Esophagus (tissue), 2 donors: Measurements from ENCODE around the gene GREB1. TPM values are rescaled to one million over a fixed set of nuclear protein-coding genes. Genes with fewer than 3 reads are reported as not detected.

Experiments
- H3K27ac ChIP-seq, 2 donors: one replicate each; pipeline ENCODE4 v1.5.1; 2013; ENCODE audit warnings: low read depth in 2 of 2, mild to moderate bottlenecking in 2 of 2, inconsistent platforms in 1 of 2, low read length in 1 of 2, moderate library complexity in 1 of 2
- H3K27me3 ChIP-seq, 2 donors: one replicate each; pipeline ENCODE4 v1.6.1; 2013; ENCODE audit warnings: low read length in 2 of 2, control low read depth in 1 of 2, mild to moderate bottlenecking in 1 of 2; ENCODE audit not compliant: insufficient read depth in 2 of 2, control insufficient read depth in 1 of 2
- H3K36me3 ChIP-seq, 2 donors: one replicate each; pipeline ENCODE4 v1.6.1; 2013; ENCODE audit warnings: low read length in 1 of 2; ENCODE audit not compliant: control insufficient read depth in 2 of 2, insufficient read depth in 2 of 2
- H3K4me1 ChIP-seq, 2 donors: one replicate each; pipeline ENCODE4 v1.6.1; 2013; ENCODE audit warnings: low read length in 1 of 2; ENCODE audit not compliant: control insufficient read depth in 2 of 2, insufficient read depth in 2 of 2
- H3K4me3 ChIP-seq, 2 donors: one replicate each; pipeline ENCODE4 v1.5.1; 2013; ENCODE audit warnings: low read length in 2 of 2, mild to moderate bottlenecking in 2 of 2, low read depth in 1 of 2, moderate library complexity in 1 of 2
- H3K9me3 ChIP-seq, 2 donors: one replicate each; pipeline ENCODE4 v1.6.1; 2013; ENCODE audit warnings: mild to moderate bottlenecking in 2 of 2, low read depth in 1 of 2, low read length in 1 of 2, moderate library complexity in 1 of 2; ENCODE audit not compliant: control insufficient read depth in 2 of 2, insufficient read depth in 1 of 2
- WGBS, 2 donors: extraction: QIAGEN DNeasy Blood & Tissue Kit; methylation state at CpG; one replicate each; pipeline ENCODE4 v1.1.7; 2013; 5-methylcytosine and 5-hydroxymethylcytosine counted together
- polyA plus RNA-seq, 2 donors: library from polyadenylated mRNA; stranded (reverse); fragments of 200-250 nt; gene quantifications; one replicate each; pipeline ENCODE4 v1.2.3, GENCODE V29; 2013
- donor health status: healthy with polysubstance abuse.
- donor health status: Bipolar disorder and iron deficiency.

GREB1 gene
- polyA plus RNA-seq, 2 donors: 0.15 to 0.16 TPM

DNA sequence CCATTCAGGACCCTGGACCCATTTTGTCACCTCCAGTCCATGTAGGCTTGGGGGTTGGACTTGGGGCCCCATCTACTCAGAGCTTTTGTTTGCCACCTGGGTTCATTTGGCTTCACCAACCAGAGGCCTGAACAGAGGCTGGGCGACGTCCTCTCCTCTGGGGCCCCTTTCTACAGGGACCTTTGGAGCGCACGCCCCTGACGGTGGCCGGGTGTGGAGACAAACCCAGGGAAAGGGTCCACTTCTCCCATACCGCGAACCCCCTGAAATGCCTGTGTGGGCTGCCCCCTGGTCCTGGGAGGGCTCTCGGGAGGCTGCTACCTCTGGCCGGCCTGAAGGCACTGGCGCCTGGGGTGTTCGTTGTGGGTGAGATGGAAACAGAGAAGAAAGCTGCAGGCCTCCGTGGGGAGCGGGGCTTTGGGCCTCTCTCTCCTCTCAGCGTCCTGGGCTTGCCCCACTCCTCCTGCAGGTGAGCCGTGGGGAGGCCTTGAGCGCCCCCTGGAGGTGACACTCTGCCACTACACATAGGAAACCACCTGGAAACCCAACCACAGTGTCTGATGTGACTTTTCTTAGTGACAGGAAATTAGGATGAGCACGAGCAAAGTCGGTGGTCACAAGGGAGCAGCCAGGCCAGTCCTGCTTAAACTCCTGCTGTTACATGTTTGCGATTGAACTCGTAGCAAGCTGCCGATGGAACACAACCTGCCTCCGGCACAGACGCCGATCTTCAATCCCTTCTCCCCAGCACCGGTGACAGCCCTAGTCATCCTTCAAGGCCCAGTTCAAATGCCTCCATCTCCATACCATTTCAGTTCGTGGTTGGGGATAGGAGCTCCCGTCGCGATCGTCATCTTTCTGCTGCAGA lies 148.1 kb downstream of the GREB1 start:
- Histone ChIP-seq H3K36me3 (no peaks in the 10 kb centered on the region), H3K4me1 (no peaks in the 10 kb centered on the region), H3K27me3 (no peaks in the 10 kb centered on the region), H3K4me3 (no peak overlapping the region), H3K9me3 (no peaks in the 10 kb centered on the region), H3K27ac (no peak overlapping the region)
- WGBS, 2 donors: 65 to 67% methylated on average over 31 of the region's 31 CpGs

DNA sequence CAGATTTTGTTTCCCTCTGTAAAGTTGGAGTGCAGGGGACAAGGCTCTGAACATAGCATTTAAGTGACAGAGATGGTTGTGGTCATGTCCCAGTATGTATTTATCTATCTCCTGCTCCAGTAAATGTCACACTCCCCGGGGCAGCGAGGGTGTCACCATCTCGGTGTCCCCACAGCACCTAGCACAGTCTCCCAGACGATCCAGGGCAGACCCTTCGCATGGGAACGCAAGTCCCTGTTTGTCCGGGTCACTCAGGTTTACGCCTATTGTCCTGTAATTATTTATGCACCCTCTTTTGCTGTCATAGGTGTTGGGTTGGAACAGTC lies 148.7 kb downstream of the GREB1 start:
- Histone ChIP-seq H3K27ac (no peak overlapping the region), H3K4me3 (no peak overlapping the region), H3K36me3 (no peaks in the 10 kb centered on the region), H3K9me3 (no peaks in the 10 kb centered on the region), H3K27me3 (no peaks in the 10 kb centered on the region), H3K4me1 (no peaks in the 10 kb centered on the region)
- 89 to 93% methylated on average over 8 of the region's 8 CpGs for WGBS, 2 donors

DNA sequence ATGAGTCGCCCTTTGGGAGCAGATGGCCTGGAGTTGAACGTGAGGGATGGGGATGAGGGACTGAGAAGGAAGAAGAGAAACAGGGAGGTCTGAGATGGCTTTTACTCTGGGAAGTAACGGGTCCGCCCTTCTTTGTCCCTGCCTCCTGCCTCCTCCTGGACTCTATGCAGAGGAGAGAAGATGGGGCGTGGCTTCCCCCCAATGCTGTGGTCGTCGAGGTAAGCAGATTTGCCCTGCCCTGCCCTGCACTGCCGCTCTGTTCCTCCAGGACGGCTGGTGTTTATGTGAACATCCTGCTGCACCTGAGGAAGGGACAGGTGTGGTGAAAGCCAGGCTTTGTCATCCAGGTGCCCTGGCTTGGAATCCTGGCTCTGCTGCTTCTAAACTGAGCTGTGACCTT lies 149.6 kb downstream of the GREB1 start:
- WGBS, 2 donors: 41 to 42% methylated on average over 9 of the region's 9 CpGs
- Histone ChIP-seq H3K4me3 (no peak overlapping the region), H3K4me1 (no peaks in the 10 kb centered on the region), H3K36me3 (no peaks in the 10 kb centered on the region), H3K9me3 (no peaks in the 10 kb centered on the region), H3K27me3 (no peaks in the 10 kb centered on the region), H3K27ac (no peak overlapping the region)

DNA sequence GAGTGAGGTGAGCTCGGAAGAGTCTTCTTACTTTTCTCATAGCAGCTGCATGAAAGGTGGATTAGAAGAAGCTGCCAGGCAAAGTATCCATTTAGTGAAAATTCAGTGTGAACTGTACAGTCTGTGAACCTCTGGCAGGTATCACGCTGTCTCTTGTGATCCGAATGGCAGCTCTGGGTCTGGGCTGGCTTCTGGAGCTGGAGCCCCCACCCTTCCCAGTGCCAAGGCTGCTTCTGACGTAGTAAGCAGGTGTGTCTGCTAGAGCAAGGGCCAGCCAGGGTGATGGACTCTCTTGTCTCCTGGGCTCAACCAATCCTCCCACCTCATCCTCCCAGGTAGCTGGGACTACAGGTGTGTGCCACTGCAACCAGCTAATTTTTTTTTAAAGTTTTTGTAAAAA lies 150.1 kb downstream of the GREB1 start:
- no peaks in the 10 kb centered on the region for H3K27me3 ChIP-seq
- 76 to 78% methylated on average over 4 of the region's 4 CpGs for WGBS, 2 donors

DNA sequence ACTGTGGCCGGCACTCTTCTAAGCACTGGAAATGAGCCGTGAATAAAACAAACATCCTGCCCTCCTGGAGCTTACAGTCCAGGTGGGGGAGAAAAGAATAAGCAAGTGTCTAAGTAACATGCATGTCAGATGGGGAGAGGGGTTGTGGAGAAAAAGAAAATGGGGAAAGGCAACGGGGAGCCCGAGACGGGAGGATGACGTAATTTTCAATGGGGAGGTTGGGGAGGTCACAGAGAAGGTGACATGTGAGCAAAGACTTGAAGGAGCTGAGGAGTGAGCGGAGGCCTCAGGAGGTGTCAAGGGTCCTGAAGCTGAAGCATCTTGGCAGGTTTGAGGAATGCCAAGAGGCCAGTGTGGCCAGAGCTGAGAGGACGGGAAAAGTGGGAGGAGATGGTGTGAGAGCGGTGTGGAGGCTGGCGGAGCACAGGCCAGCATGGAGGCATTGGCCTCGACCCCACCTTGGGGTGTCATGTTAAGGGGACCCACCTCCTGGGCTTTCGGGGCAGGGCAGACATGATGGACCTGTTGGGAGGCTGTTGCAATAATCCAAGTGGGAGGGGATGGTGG lies 151.1 kb downstream of the GREB1 start:
- Histone ChIP-seq H3K4me1 (no peaks in the 10 kb centered on the region), H3K27ac (no peak overlapping the region), H3K36me3 (no peaks in the 10 kb centered on the region), H3K9me3 (no peaks in the 10 kb centered on the region), H3K4me3 (no peak overlapping the region), H3K27me3 (no peaks in the 10 kb centered on the region)
- WGBS, 2 donors: 79 to 80% methylated on average over 12 of the region's 12 CpGs

More for the DNA sequence above, 150.1 kb downstream of the GREB1 start:
- no peak overlapping the region for H3K4me3 ChIP-seq
- no peaks in the 10 kb centered on the region for H3K4me1 ChIP-seq
- H3K9me3 ChIP-seq: no peaks in the 10 kb centered on the region
- no peak overlapping the region for H3K27ac ChIP-seq
- H3K36me3 ChIP-seq: no peaks in the 10 kb centered on the region

DNA sequence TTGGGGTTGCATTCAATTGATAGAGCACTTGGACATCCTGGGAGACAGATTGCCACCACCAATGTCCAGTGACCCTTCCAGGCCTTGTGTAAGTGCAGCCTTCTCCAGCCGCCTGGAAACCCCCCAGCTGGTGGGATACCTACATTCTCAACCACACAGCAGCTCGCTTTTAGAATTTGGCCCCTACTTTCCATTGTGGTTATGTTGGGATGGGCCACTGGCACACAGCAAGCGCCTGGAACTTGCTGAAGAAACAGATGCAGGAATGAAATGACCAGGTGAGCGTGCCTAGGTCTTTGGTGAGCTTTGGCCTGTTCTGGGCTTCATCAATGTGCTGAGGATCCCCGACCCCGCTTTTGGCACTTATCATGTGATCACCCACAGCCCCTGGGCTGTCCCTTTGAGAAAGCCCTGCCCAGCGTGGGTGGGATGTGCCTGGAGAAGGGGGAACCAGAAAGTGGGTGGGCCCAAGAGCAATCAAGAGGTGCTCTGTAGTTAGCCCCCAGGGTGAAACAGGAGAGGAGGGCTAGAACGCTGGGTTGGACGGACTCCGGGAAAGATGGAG lies 152.1 kb downstream of the GREB1 start:
- Histone ChIP-seq H3K27me3 (no peaks in the 10 kb centered on the region), H3K9me3 (no peaks in the 10 kb centered on the region), H3K4me1 (no peaks in the 10 kb centered on the region), H3K27ac (no peak overlapping the region), H3K4me3 (no peak overlapping the region), H3K36me3 (no peaks in the 10 kb centered on the region)
- 91 to 92% methylated on average over 10 of the region's 10 CpGs for WGBS, 2 donors

DNA sequence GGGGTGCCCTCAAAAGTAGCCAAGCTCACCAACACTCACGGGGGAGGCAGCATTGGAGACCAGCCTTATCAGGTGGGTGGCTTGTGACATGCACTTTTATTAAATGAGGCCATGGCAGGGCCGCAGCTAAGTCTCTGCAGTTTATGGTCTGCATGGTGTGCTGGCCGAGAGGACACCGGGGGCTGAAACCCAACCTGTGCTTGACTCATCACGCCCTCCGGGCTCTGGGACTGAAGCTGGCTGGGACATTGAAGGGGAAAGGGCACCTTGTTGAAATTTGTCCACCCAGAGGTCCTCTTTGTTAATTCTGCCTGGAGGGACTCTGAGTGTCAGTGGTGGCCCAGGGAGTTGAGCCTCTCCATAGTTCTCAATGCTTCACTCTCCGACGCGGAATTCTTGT lies 153.9 kb downstream of the GREB1 start:
- Histone ChIP-seq H3K27me3 (no peaks in the 10 kb centered on the region), H3K4me3 (no peak overlapping the region), H3K4me1 (no peaks in the 10 kb centered on the region), H3K9me3 (no peaks in the 10 kb centered on the region), H3K36me3 (no peaks in the 10 kb centered on the region), H3K27ac (no peak overlapping the region)
- WGBS, 2 donors: 68 to 74% methylated on average over 9 of the region's 9 CpGs

DNA sequence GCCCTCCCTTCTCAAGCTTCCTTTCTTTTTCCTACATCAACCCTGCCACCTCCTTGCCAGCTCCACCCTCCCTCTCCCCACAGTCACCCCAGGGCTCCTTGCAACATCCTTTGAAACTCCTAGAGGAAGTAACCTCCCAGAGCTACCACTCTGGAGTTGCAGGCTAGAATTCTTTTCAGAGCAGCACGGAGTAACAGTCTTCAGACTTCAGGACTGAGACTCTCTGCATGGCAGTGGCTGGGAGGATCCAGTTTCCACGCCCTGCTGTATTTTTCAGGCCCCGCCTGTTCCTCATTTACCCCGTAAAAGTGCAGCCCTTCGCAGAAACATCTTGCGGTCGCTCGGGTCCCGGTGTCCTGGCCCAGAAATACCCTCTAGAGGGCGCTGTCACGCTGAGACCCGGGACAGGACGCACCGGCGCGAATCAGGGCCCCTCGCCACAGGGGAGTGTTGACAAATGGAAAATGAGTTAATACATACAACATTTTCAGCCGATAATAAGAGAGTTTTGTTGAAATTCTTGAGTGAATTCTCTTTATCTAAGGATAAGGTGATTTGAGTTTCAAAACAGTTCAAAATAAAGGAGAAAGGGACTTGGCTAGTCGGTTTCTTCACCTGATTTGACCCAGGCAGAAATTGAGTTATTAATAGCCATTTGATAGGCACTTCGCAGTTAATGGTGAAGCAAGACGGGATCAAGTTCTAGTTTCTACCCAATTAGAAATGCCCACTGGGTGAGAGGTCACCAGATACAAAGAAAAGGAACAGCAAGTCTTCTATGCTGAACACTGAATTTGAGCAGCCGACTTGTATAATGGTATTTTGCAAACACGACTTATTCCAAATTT lies 154.6 kb downstream of the GREB1 start:
- Histone ChIP-seq H3K27me3 (no peaks in the 10 kb centered on the region), H3K9me3 (no peaks in the 10 kb centered on the region), H3K4me3 (peak overlapping the region in 1 of 2 donors; percentile 21), H3K4me1 (no peaks in the 10 kb centered on the region), H3K36me3 (no peaks in the 10 kb centered on the region), H3K27ac (no peak overlapping the region)
- 10 to 11% methylated on average over 23 of the region's 23 CpGs for WGBS, 2 donors

DNA sequence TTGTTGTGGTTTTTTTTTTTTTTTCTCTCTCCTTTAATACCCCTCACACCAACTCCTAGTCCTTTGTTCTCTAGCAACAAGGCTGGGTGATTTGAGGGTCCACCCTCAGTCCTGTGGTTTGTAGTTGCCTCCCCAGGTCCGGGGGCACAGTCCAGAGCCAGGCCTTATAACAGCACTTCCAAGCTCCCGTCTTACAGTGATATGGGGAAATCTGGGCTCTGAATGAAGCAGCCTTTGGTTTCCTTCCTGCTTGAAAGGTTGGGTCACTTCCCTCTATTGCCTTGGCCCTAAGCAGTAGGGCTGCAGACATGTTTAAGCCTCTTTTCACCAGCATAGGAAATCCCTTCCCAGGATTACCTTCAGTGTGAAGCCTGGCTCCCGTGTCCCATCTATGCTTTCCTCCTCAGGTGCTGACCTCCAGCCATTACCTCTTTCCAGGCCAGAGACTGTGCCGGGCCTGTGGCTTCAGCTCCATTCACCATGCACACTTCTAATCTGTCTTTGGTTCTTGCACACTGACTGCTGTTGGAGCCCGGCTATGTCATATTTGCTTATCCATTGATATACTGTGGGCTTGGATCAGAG lies 157.3 kb downstream of the GREB1 start:
- no peaks in the 10 kb centered on the region for H3K4me1 ChIP-seq
- H3K36me3 ChIP-seq: no peaks in the 10 kb centered on the region
- H3K27ac ChIP-seq: no peak overlapping the region
- H3K4me3 ChIP-seq: no peak overlapping the region
- H3K9me3 ChIP-seq: no peaks in the 10 kb centered on the region
- 83 to 88% methylated on average over 5 of the region's 5 CpGs for WGBS, 2 donors
- H3K27me3 ChIP-seq: no peaks in the 10 kb centered on the region
